H1 (cell line): ENCODE results near the gene ACAP3. TPM values are rescaled to one million over a fixed set of nuclear protein-coding genes. Genes with fewer than 3 reads are reported as not detected.

Experiments used
- CEBPB ChIP-seq: IDR thresholded peaks from 2 replicates; pipeline ENCODE4 v1.6.1; 2012; ENCODE audit warnings: low read depth, low read length
- JUND ChIP-seq: IDR thresholded peaks from 2 replicates; pipeline ENCODE4 v1.6.1; 2011; ENCODE audit warnings: mild to moderate bottlenecking, improper control_type of control experiment, low read length
- polyA plus RNA-seq, 7 experiments: library from polyadenylated mRNA; depleted of rRNA in 3 of 7; stranded (reverse) in 5 of 7; unstranded in 2 of 7; fragments of >200 nt in 5 of 7; fragments of 200-250 nt in 2 of 7; gene quantifications; 1 replicate in 5 of 7; 2 replicates in 1 of 7; 4 replicates in 1 of 7; pipeline versions ENCODE4 v1.2.1 to v1.2.3, GENCODE V29; 2011 to 2013; ENCODE audit warnings: missing spikeins in 2 of 7, mixed read lengths in 2 of 7
- total RNA-seq: library from RNA; stranded (reverse); fragmentation: NEBNext Ultra II Directional; extraction: Animal tissue kit (Norgen Biotek cat#: 25700); gene quantifications from 2 replicates; pipeline ENCODE4 v1.2.1, GENCODE V29; 2021
- TF ChIP-seq, protein P1 (sequence below): fragments of 300-600 bp; sonication (generic); IDR thresholded peaks from 2 replicates; pipeline ENCODE4 v1.7.1; 2012; ENCODE audit warnings: low read length, moderate library complexity, mild to moderate bottlenecking, inconsistent platforms; ENCODE audit not compliant: insufficient replicate concordance

ACAP3 gene
- total and polyA plus RNA-seq, 2 of the 8 experiments (the other 6 are each of a cell fraction or from before 2014, with no cell fraction given) = 14.8 to 28.3 TPM

DNA sequence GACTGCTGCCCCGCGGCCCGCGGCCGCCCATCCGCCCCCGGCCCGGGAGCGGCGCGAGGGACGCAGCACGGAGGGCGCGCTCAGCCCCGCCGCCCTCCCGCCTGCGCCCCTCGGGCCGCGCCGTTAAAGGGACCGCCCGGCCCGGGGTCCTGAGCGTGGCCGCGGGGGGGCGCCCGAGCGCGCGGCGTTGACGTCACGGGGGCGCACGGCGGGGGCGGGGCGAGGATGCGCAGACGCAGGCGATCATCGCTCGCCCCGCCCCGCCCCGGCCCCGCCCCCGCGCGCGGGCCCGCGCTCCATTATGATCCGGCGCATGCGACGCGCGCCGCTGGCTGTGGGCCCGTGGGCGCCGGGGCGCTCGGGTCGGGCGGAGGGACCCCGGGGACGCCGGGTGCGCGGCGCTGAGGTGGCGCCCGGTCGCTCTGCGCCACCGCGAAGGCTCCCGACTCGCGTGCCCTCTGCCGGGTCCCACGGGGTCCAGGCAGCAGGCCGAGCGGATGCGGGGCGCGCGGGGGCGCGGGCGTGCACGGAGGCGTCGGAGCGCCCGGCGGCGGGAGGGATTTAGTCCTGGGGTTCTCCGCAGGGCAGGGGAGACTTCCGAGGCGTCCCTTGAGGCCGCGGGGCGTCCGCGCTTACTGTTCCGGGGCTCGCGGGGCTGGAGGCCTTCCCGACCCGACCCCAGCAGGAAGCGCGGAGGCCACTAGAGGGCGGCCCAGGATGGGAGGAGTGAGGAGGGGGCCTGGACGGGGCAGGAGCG lies 41.7 kb upstream of the ACAP3 start, which contains the start of gene DVL1 (continued):
- no peak for TF ChIP-seq CEBPB
- TF ChIP-seq JUND = no peak
- TF ChIP-seq, protein P1, sequence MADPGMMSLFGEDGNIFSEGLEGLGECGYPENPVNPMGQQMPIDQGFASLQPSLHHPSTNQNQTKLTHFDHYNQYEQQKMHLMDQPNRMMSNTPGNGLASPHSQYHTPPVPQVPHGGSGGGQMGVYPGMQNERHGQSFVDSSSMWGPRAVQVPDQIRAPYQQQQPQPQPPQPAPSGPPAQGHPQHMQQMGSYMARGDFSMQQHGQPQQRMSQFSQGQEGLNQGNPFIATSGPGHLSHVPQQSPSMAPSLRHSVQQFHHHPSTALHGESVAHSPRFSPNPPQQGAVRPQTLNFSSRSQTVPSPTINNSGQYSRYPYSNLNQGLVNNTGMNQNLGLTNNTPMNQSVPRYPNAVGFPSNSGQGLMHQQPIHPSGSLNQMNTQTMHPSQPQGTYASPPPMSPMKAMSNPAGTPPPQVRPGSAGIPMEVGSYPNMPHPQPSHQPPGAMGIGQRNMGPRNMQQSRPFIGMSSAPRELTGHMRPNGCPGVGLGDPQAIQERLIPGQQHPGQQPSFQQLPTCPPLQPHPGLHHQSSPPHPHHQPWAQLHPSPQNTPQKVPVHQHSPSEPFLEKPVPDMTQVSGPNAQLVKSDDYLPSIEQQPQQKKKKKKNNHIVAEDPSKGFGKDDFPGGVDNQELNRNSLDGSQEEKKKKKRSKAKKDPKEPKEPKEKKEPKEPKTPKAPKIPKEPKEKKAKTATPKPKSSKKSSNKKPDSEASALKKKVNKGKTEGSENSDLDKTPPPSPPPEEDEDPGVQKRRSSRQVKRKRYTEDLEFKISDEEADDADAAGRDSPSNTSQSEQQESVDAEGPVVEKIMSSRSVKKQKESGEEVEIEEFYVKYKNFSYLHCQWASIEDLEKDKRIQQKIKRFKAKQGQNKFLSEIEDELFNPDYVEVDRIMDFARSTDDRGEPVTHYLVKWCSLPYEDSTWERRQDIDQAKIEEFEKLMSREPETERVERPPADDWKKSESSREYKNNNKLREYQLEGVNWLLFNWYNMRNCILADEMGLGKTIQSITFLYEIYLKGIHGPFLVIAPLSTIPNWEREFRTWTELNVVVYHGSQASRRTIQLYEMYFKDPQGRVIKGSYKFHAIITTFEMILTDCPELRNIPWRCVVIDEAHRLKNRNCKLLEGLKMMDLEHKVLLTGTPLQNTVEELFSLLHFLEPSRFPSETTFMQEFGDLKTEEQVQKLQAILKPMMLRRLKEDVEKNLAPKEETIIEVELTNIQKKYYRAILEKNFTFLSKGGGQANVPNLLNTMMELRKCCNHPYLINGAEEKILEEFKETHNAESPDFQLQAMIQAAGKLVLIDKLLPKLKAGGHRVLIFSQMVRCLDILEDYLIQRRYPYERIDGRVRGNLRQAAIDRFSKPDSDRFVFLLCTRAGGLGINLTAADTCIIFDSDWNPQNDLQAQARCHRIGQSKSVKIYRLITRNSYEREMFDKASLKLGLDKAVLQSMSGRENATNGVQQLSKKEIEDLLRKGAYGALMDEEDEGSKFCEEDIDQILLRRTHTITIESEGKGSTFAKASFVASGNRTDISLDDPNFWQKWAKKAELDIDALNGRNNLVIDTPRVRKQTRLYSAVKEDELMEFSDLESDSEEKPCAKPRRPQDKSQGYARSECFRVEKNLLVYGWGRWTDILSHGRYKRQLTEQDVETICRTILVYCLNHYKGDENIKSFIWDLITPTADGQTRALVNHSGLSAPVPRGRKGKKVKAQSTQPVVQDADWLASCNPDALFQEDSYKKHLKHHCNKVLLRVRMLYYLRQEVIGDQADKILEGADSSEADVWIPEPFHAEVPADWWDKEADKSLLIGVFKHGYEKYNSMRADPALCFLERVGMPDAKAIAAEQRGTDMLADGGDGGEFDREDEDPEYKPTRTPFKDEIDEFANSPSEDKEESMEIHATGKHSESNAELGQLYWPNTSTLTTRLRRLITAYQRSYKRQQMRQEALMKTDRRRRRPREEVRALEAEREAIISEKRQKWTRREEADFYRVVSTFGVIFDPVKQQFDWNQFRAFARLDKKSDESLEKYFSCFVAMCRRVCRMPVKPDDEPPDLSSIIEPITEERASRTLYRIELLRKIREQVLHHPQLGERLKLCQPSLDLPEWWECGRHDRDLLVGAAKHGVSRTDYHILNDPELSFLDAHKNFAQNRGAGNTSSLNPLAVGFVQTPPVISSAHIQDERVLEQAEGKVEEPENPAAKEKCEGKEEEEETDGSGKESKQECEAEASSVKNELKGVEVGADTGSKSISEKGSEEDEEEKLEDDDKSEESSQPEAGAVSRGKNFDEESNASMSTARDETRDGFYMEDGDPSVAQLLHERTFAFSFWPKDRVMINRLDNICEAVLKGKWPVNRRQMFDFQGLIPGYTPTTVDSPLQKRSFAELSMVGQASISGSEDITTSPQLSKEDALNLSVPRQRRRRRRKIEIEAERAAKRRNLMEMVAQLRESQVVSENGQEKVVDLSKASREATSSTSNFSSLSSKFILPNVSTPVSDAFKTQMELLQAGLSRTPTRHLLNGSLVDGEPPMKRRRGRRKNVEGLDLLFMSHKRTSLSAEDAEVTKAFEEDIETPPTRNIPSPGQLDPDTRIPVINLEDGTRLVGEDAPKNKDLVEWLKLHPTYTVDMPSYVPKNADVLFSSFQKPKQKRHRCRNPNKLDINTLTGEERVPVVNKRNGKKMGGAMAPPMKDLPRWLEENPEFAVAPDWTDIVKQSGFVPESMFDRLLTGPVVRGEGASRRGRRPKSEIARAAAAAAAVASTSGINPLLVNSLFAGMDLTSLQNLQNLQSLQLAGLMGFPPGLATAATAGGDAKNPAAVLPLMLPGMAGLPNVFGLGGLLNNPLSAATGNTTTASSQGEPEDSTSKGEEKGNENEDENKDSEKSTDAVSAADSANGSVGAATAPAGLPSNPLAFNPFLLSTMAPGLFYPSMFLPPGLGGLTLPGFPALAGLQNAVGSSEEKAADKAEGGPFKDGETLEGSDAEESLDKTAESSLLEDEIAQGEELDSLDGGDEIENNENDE = no peak
